ENCODE data around the gene FNDC3B.

The FNDC3B gene

GRCh38 chr3:172263781-172264486 lies 224.6 kb downstream of the FNDC3B start:
- Histone ChIP-seq H3K4me1 (ENCODE audit: control insufficient read depth in 1 of 2, insufficient read depth in 2 of 2, low read length in 2 of 2) (peaks cover 0 to 5% of the 10 kb centered on the region in 2 donors), H3K27ac (ENCODE audit: low read depth, low read length) (no peak overlapping the region), H3K9me3 (ENCODE audit: control insufficient read depth in 1 of 2, low read length in 2 of 2) (no peaks in the 10 kb centered on the region), H3K4me3 (ENCODE audit: low read depth in 1 of 2, low read length in 2 of 2) (no peak overlapping the region), H3K36me3 (ENCODE audit: control insufficient read depth in 1 of 2, insufficient read depth in 2 of 2, low read length in 2 of 2) (peaks cover 0 to 18% of the 10 kb centered on the region in 2 donors), H3K9ac (ENCODE audit: low read depth in 1 of 2, low read length in 2 of 2) (no peak overlapping the region), H3K27me3 (ENCODE audit: control insufficient read depth in 1 of 2, insufficient read depth in 2 of 2, low read length in 2 of 2) (no peaks in the 10 kb centered on the region)

GRCh38 chr3:172266103-172266502 lies 226.7 kb downstream of the FNDC3B start:
- H3K27me3 ChIP-seq (ENCODE audit: control insufficient read depth in 1 of 2, insufficient read depth in 2 of 2, low read length in 2 of 2) = no peaks in the 10 kb centered on the region
- no peak overlapping the region for H3K9ac ChIP-seq (ENCODE audit: low read depth in 1 of 2, low read length in 2 of 2)
- H3K9me3 ChIP-seq (ENCODE audit: control insufficient read depth in 1 of 2, low read length in 2 of 2) = no peaks in the 10 kb centered on the region
- peaks cover 4 to 14% of the 10 kb centered on the region in 2 donors for H3K36me3 ChIP-seq (ENCODE audit: control insufficient read depth in 1 of 2, insufficient read depth in 2 of 2, low read length in 2 of 2)
- no peak overlapping the region for H3K27ac ChIP-seq (ENCODE audit: low read depth, low read length)
- no peaks in the 10 kb centered on the region for H3K4me1 ChIP-seq (ENCODE audit: control insufficient read depth in 1 of 2, insufficient read depth in 2 of 2, low read length in 2 of 2)
- no peak overlapping the region for H3K4me3 ChIP-seq (ENCODE audit: low read depth in 1 of 2, low read length in 2 of 2)

- Histone ChIP-seq H3K4me1 (ENCODE audit: control insufficient read depth in 1 of 2, insufficient read depth in 2 of 2, low read length in 2 of 2) (no peaks in the 10 kb centered on the region), H3K36me3 (ENCODE audit: control insufficient read depth in 1 of 2, insufficient read depth in 2 of 2, low read length in 2 of 2) (peaks cover 4 to 11% of the 10 kb centered on the region in 2 donors), H3K27me3 (ENCODE audit: control insufficient read depth in 1 of 2, insufficient read depth in 2 of 2, low read length in 2 of 2) (no peaks in the 10 kb centered on the region), H3K9me3 (ENCODE audit: control insufficient read depth in 1 of 2, low read length in 2 of 2) (no peaks in the 10 kb centered on the region), H3K9ac (ENCODE audit: low read depth in 1 of 2, low read length in 2 of 2) (no peak overlapping the region), H3K4me3 (ENCODE audit: low read depth in 1 of 2, low read length in 2 of 2) (no peak overlapping the region), H3K27ac (ENCODE audit: low read depth, low read length) (no peak overlapping the region)
Measured at GRCh38 chr3:172268425-172268824, 229.0 kb downstream of the FNDC3B start.

GRCh38 chr3:172268868-172269267 lies 229.5 kb downstream of the FNDC3B start:
- Histone ChIP-seq H3K9me3 (ENCODE audit: control insufficient read depth in 1 of 2, low read length in 2 of 2) (no peaks in the 10 kb centered on the region), H3K27ac (ENCODE audit: low read depth, low read length) (no peak overlapping the region), H3K4me3 (ENCODE audit: low read depth in 1 of 2, low read length in 2 of 2) (no peak overlapping the region), H3K4me1 (ENCODE audit: control insufficient read depth in 1 of 2, insufficient read depth in 2 of 2, low read length in 2 of 2) (no peaks in the 10 kb centered on the region), H3K27me3 (ENCODE audit: control insufficient read depth in 1 of 2, insufficient read depth in 2 of 2, low read length in 2 of 2) (no peaks in the 10 kb centered on the region), H3K9ac (ENCODE audit: low read depth in 1 of 2, low read length in 2 of 2) (no peak overlapping the region), H3K36me3 (ENCODE audit: control insufficient read depth in 1 of 2, insufficient read depth in 2 of 2, low read length in 2 of 2) (peaks cover 4 to 7% of the 10 kb centered on the region in 2 donors)

GRCh38 chr3:172270557-172271166 lies 231.3 kb downstream of the FNDC3B start:
- Histone ChIP-seq H3K9me3 (ENCODE audit: control insufficient read depth in 1 of 2, low read length in 2 of 2) (no peaks in the 10 kb centered on the region), H3K9ac (ENCODE audit: low read depth in 1 of 2, low read length in 2 of 2) (no peak overlapping the region), H3K4me3 (ENCODE audit: low read depth in 1 of 2, low read length in 2 of 2) (no peak overlapping the region), H3K27me3 (ENCODE audit: control insufficient read depth in 1 of 2, insufficient read depth in 2 of 2, low read length in 2 of 2) (no peaks in the 10 kb centered on the region), H3K27ac (ENCODE audit: low read depth, low read length) (no peak overlapping the region), H3K36me3 (ENCODE audit: control insufficient read depth in 1 of 2, insufficient read depth in 2 of 2, low read length in 2 of 2) (peaks cover 4 to 6% of the 10 kb centered on the region in 2 donors), H3K4me1 (ENCODE audit: control insufficient read depth in 1 of 2, insufficient read depth in 2 of 2, low read length in 2 of 2) (no peaks in the 10 kb centered on the region)

GRCh38 chr3:172271386-172271976 lies 232.1 kb downstream of the FNDC3B start:
- no peaks in the 10 kb centered on the region for H3K4me1 ChIP-seq (ENCODE audit: control insufficient read depth in 1 of 2, insufficient read depth in 2 of 2, low read length in 2 of 2)
- peaks cover 4% of the 10 kb centered on the region in 2 donors for H3K36me3 ChIP-seq (ENCODE audit: control insufficient read depth in 1 of 2, insufficient read depth in 2 of 2, low read length in 2 of 2)

GRCh38 chr3:172272698-172273097 lies 233.3 kb downstream of the FNDC3B start:
- H3K36me3 ChIP-seq (ENCODE audit: control insufficient read depth in 1 of 2, insufficient read depth in 2 of 2, low read length in 2 of 2) = peaks cover 0 to 4% of the 10 kb centered on the region in 2 donors
- H3K9ac ChIP-seq (ENCODE audit: low read depth in 1 of 2, low read length in 2 of 2) = no peak overlapping the region
- H3K9me3 ChIP-seq (ENCODE audit: control insufficient read depth in 1 of 2, low read length in 2 of 2) = no peaks in the 10 kb centered on the region
- no peaks in the 10 kb centered on the region for H3K4me1 ChIP-seq (ENCODE audit: control insufficient read depth in 1 of 2, insufficient read depth in 2 of 2, low read length in 2 of 2)
- H3K27me3 ChIP-seq (ENCODE audit: control insufficient read depth in 1 of 2, insufficient read depth in 2 of 2, low read length in 2 of 2) = no peaks in the 10 kb centered on the region
- H3K27ac ChIP-seq (ENCODE audit: low read depth, low read length) = no peak overlapping the region
- H3K4me3 ChIP-seq (ENCODE audit: low read depth in 1 of 2, low read length in 2 of 2) = no peak overlapping the region

More at GRCh38 chr3:172271386-172271976, 232.1 kb downstream of the FNDC3B start:
- H3K27ac ChIP-seq (ENCODE audit: low read depth, low read length) = no peak overlapping the region
- H3K9me3 ChIP-seq (ENCODE audit: control insufficient read depth in 1 of 2, low read length in 2 of 2) = no peaks in the 10 kb centered on the region
- no peak overlapping the region for H3K4me3 ChIP-seq (ENCODE audit: low read depth in 1 of 2, low read length in 2 of 2)
- no peaks in the 10 kb centered on the region for H3K27me3 ChIP-seq (ENCODE audit: control insufficient read depth in 1 of 2, insufficient read depth in 2 of 2, low read length in 2 of 2)
- no peak overlapping the region for H3K9ac ChIP-seq (ENCODE audit: low read depth in 1 of 2, low read length in 2 of 2)

GRCh38 chr3:172273378-172273777 lies 234.0 kb downstream of the FNDC3B start:
- Histone ChIP-seq H3K9ac (ENCODE audit: low read depth in 1 of 2, low read length in 2 of 2) (no peak overlapping the region), H3K4me1 (ENCODE audit: control insufficient read depth in 1 of 2, insufficient read depth in 2 of 2, low read length in 2 of 2) (no peaks in the 10 kb centered on the region), H3K27me3 (ENCODE audit: control insufficient read depth in 1 of 2, insufficient read depth in 2 of 2, low read length in 2 of 2) (no peaks in the 10 kb centered on the region), H3K27ac (ENCODE audit: low read depth, low read length) (no peak overlapping the region), H3K36me3 (ENCODE audit: control insufficient read depth in 1 of 2, insufficient read depth in 2 of 2, low read length in 2 of 2) (peaks cover 0 to 4% of the 10 kb centered on the region in 2 donors), H3K4me3 (ENCODE audit: low read depth in 1 of 2, low read length in 2 of 2) (no peak overlapping the region), H3K9me3 (ENCODE audit: control insufficient read depth in 1 of 2, low read length in 2 of 2) (no peaks in the 10 kb centered on the region)

GRCh38 chr3:172274906-172275305 lies 235.5 kb downstream of the FNDC3B start:
- no peaks in the 10 kb centered on the region for H3K9me3 ChIP-seq (ENCODE audit: control insufficient read depth in 1 of 2, low read length in 2 of 2)
- H3K27ac ChIP-seq (ENCODE audit: low read depth, low read length) = no peak overlapping the region
- no peaks in the 10 kb centered on the region for H3K4me1 ChIP-seq (ENCODE audit: control insufficient read depth in 1 of 2, insufficient read depth in 2 of 2, low read length in 2 of 2)

GRCh38 chr3:172275586-172275985 lies 236.2 kb downstream of the FNDC3B start:
- Histone ChIP-seq H3K27ac (ENCODE audit: low read depth, low read length) (no peak overlapping the region), H3K36me3 (ENCODE audit: control insufficient read depth in 1 of 2, insufficient read depth in 2 of 2, low read length in 2 of 2) (peaks cover 0 to under 1% of the 10 kb centered on the region in 2 donors), H3K9me3 (ENCODE audit: control insufficient read depth in 1 of 2, low read length in 2 of 2) (no peaks in the 10 kb centered on the region), H3K4me1 (ENCODE audit: control insufficient read depth in 1 of 2, insufficient read depth in 2 of 2, low read length in 2 of 2) (no peaks in the 10 kb centered on the region), H3K9ac (ENCODE audit: low read depth in 1 of 2, low read length in 2 of 2) (no peak overlapping the region), H3K27me3 (ENCODE audit: control insufficient read depth in 1 of 2, insufficient read depth in 2 of 2, low read length in 2 of 2) (no peaks in the 10 kb centered on the region), H3K4me3 (ENCODE audit: low read depth in 1 of 2, low read length in 2 of 2) (no peak overlapping the region)

More at GRCh38 chr3:172274906-172275305, 235.5 kb downstream of the FNDC3B start:
- H3K27me3 ChIP-seq (ENCODE audit: control insufficient read depth in 1 of 2, insufficient read depth in 2 of 2, low read length in 2 of 2) = no peaks in the 10 kb centered on the region
- H3K36me3 ChIP-seq (ENCODE audit: control insufficient read depth in 1 of 2, insufficient read depth in 2 of 2, low read length in 2 of 2) = peaks cover 0 to 4% of the 10 kb centered on the region in 2 donors
- no peak overlapping the region for H3K9ac ChIP-seq (ENCODE audit: low read depth in 1 of 2, low read length in 2 of 2)
- no peak overlapping the region for H3K4me3 ChIP-seq (ENCODE audit: low read depth in 1 of 2, low read length in 2 of 2)

Measured in duodenal mucosa (tissue), 2 donors.